Retinal pigment epithelial cell (primary cell): ENCODE results near the gene HYCC1.

Experiments used
- DNase-seq: peaks from one replicate; pipeline ENCODE4 v3.0.0-alpha.2; 2010; ENCODE audit warnings: low read depth
- H3K4me3 ChIP-seq: 2 replicates; pipeline ENCODE4 v1.5.1; 2011; ENCODE audit warnings: mild to moderate bottlenecking, low read length, control low read depth, moderate library complexity
- CTCF ChIP-seq: conservative IDR thresholded peaks from 2 replicates; pipeline ENCODE4 v1.5.1; 2011; ENCODE audit warnings: low read depth, low read length, control low read depth, inconsistent platforms

Gene HYCC1

GRCh38 chr7:23003505-23004246 lies 10.3 kb downstream of the HYCC1 start:
- peak overlapping the region; percentile 1 for H3K4me3 ChIP-seq
- no peak for TF ChIP-seq CTCF
- DNase-seq, result no peak

- H3K4me3 ChIP-seq, result no peak overlapping the region
- no peak for TF ChIP-seq CTCF
- no peak for DNase-seq
These were observed 11.2 kb downstream of the HYCC1 start for GRCh38 chr7:23002698-23003097.

GRCh38 chr7:23001610-23002009 lies 12.3 kb downstream of the HYCC1 start:
- no peak overlapping the region for H3K4me3 ChIP-seq
- TF ChIP-seq CTCF, result no peak
- no peak for DNase-seq

GRCh38 chr7:23000597-23001360 lies 13.2 kb downstream of the HYCC1 start:
- no peak overlapping the region for H3K4me3 ChIP-seq
- no peak for DNase-seq
- TF ChIP-seq CTCF, result no peak

GRCh38 chr7:22998519-22998896 lies 15.4 kb downstream of the HYCC1 start:
- DNase-seq, result no peak
- H3K4me3 ChIP-seq, result no peak overlapping the region
- TF ChIP-seq CTCF, result no peak

- no peak for TF ChIP-seq CTCF
- DNase-seq, result no peak
- H3K4me3 ChIP-seq, result no peak overlapping the region
These were observed 15.9 kb downstream of the HYCC1 start for GRCh38 chr7:22997871-22998518.

GRCh38 chr7:22996470-22996869 lies 17.5 kb downstream of the HYCC1 start:
- DNase-seq, result no peak
- no peak overlapping the region for H3K4me3 ChIP-seq
- TF ChIP-seq CTCF, result no peak
